ENCODE results near the gene LCOR. TPM values are rescaled to one million over a fixed set of nuclear protein-coding genes. Genes with fewer than 3 reads are reported as not detected.

LCOR gene
- total RNA-seq, 3 donors from 2014 or later, result 70.4 to 106 (median 93.0) TPM

DNA sequence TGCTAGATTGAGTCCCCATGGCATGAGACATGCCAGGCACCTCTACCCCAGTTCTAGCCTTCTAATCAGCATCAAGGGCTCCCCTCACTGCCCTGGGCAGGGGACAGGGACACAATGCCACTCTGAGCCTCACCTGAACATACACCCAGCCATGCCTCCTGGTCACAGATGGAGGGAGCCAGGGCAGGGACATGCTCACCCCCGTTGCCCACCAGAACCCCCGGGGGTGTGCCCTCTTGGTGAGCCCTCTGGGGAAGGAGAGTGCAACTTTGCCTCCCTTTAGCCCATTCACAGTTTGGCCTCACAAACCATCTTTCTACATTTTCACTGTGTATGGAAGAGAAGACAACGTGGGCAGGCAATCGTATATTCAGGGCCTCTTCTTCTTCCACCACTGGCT, 167.2 kb downstream of the LCOR start:
- TF ChIP-seq, protein P1, sequence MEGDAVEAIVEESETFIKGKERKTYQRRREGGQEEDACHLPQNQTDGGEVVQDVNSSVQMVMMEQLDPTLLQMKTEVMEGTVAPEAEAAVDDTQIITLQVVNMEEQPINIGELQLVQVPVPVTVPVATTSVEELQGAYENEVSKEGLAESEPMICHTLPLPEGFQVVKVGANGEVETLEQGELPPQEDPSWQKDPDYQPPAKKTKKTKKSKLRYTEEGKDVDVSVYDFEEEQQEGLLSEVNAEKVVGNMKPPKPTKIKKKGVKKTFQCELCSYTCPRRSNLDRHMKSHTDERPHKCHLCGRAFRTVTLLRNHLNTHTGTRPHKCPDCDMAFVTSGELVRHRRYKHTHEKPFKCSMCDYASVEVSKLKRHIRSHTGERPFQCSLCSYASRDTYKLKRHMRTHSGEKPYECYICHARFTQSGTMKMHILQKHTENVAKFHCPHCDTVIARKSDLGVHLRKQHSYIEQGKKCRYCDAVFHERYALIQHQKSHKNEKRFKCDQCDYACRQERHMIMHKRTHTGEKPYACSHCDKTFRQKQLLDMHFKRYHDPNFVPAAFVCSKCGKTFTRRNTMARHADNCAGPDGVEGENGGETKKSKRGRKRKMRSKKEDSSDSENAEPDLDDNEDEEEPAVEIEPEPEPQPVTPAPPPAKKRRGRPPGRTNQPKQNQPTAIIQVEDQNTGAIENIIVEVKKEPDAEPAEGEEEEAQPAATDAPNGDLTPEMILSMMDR (IDR thresholded peaks at IDR 0.05), result no peak
- intact Hi-C loops (cut with DNase I, micrococcal nuclease), result no loop called here
- H3K9me3 ChIP-seq, result no peaks in the 10 kb centered on the region
- no peak overlapping the region for H3K4me3 ChIP-seq
- no peak for DNase-seq
- no peak for ATAC-seq
- no peaks in the 10 kb centered on the region for H3K36me3 ChIP-seq (ENCODE audit: low read depth)
- no peaks in the 10 kb centered on the region for H3K4me1 ChIP-seq (ENCODE audit: low read depth)

DNA sequence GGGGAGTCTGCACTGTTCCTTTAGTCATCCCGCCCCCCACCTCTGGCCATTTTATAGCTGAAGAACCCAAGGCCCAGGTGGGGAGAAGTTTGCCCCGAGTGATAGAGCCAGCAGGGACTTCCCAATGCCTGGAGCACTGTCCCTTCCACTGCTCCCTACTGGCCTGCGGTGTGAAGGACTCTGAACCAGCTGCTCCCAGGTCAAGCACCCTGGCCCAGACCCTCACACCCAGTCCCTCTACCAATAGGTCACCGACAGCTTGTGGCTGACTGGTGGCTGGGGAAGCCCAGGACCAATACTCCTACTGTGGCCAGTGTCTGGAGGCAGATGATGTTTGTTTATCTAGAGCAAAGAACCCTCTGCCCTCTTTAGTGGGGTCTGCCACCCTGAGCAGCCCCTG, 167.9 kb downstream of the LCOR start:
- ATAC-seq (no peak), DNase-seq (no peak)
- H3K4me3 ChIP-seq, result no peak overlapping the region
- H3K36me3 ChIP-seq (ENCODE audit: low read depth), result no peaks in the 10 kb centered on the region
- no peaks in the 10 kb centered on the region for H3K9me3 ChIP-seq
- no peaks in the 10 kb centered on the region for H3K4me1 ChIP-seq (ENCODE audit: low read depth)
- TF ChIP-seq, protein P1 (IDR thresholded peaks at IDR 0.05), result no peak
- intact Hi-C loops (cut with DNase I, micrococcal nuclease), result no loop called here

DNA sequence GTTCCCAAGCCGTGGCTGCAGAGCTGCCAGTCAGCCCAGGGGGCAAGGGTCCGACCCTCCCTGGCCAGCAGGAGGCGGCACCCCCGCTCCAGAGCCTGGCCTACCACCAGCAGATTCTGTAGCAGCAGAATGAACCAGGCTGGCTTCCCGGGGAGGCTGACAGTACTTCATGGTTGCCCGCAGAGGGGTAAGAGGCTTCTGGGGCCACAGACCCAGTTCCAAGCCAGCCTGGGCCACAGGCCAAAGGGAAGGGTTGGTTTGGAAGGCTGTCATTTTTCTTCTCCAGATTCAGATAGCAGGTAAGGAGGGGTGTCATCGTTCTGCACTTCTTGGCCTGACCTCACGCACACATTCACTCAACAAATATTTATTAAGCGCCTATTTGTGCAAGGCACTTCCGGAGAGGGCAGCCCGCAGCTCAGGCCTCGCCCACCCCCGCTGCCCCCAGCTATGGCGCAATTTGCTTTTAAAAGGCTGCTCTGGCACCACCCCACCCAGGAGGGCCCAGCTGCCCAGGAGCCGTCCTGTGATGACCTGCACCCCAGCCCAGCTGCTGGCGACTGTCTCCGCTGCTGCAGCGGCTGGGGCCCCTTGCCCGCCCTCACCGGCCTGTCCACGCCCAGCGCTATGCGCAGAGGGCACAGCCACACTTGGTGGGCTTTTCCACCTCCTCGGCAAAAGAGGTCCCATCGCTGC, 168.5 kb downstream of the LCOR start:
- H3K4me1 ChIP-seq (ENCODE audit: low read depth), result no peaks in the 10 kb centered on the region
- no peak overlapping the region for H3K4me3 ChIP-seq
- TF ChIP-seq, protein P1 (IDR thresholded peaks at IDR 0.05), result no peak
- H3K36me3 ChIP-seq (ENCODE audit: low read depth), result no peaks in the 10 kb centered on the region
- intact Hi-C loops (cut with DNase I, micrococcal nuclease), result no loop called here
- H3K9me3 ChIP-seq, result no peaks in the 10 kb centered on the region
- DNase-seq (no peak), ATAC-seq (no peak)

DNA sequence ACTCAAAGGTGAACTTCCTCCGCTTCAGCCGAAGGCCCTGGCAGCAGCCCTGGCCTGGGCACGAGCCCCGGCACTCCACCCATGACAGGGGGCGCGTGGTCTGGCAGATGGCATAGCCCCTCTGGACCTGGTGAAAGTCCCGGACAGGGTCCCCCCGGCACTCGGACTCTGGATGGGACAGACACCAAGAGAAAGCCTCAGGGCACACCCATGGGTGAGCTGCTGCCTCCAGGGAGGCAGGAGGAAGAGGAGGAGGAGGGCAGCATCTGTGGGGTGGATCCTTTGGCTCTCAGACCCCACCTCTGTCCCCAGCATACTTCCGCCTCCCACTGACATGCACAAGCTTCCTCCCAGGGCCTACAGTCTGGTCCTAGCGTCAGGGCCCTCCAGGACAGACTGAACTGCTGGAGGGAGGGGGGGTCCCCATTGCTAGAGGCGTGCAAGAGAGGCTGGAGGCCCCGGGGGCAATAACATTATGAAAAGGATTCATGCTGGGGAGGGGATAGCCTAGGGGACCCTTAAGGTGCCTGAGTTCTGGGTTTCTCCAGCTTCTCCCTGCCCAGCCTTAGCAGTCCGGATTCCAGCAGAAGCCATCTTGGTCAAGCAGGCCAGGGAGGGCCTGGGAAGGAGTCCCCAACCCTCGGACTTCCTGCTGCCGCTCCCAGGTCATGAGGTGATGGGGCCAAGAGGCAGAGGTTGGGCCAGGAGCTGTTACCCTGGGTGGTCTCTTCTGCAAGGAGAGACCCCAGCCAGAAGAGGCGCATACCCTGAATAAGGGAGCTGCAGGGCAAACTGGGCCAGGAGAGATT, 169.3 kb downstream of the LCOR start:
- Histone ChIP-seq H3K4me1 (ENCODE audit: low read depth) (no peaks in the 10 kb centered on the region), H3K36me3 (ENCODE audit: low read depth) (no peaks in the 10 kb centered on the region), H3K9me3 (no peaks in the 10 kb centered on the region), H3K4me3 (no peak overlapping the region)
- ATAC-seq (no peak), DNase-seq (no peak)
- TF ChIP-seq, protein P1 (IDR thresholded peaks at IDR 0.05), result no peak
- intact Hi-C loops (cut with DNase I, micrococcal nuclease), result no loop called here

- TF ChIP-seq, protein P1 (IDR thresholded peaks at IDR 0.05), result no peak
- H3K4me1 ChIP-seq (ENCODE audit: low read depth), result no peaks in the 10 kb centered on the region
- peaks cover 10% of the 10 kb centered on the region for H3K9me3 ChIP-seq
- intact Hi-C loops (cut with DNase I, micrococcal nuclease), result no loop called here
- H3K4me3 ChIP-seq, result no peak overlapping the region
- ATAC-seq (no peak), DNase-seq (no peak)
- H3K36me3 ChIP-seq (ENCODE audit: low read depth), result no peaks in the 10 kb centered on the region
Observed at GRCh38 chr10:97002670-97003069, 170.6 kb downstream of the LCOR start.
